ENCODE results near the gene NFKBIB. TPM values are rescaled to one million over a fixed set of nuclear protein-coding genes. Genes with fewer than 3 reads are reported as not detected.

NFKBIB gene
- total RNA-seq, 4 donors from 2014 or later = 5.2 to 37.4 (median 19.4) TPM

GRCh38 chr19:38907670-38908069 lies 7.9 kb downstream of the NFKBIB start:
- intact Hi-C loops (cut with DNase I; ENCODE audit: low total_unique reads) = no loop called here
- H3K4me3 ChIP-seq = no peak overlapping the region
- H3K9me3 ChIP-seq = no peaks in the 10 kb centered on the region
- H3K27ac ChIP-seq = no peak overlapping the region
- no peaks in the 10 kb centered on the region for H3K4me1 ChIP-seq
- DNase-seq = no peak
- no peak for TF ChIP-seq CTCF (IDR thresholded peaks at IDR 0.05)
- H3K27me3 ChIP-seq = peaks cover 0 to 11% of the 10 kb centered on the region in 2 donors
- H3K36me3 ChIP-seq = no peaks in the 10 kb centered on the region

GRCh38 chr19:38908911-38909310 lies 9.1 kb downstream of the NFKBIB start:
- H3K9me3 ChIP-seq = no peaks in the 10 kb centered on the region

GRCh38 chr19:38910488-38910887 lies 10.7 kb downstream of the NFKBIB start:
- peaks cover 0 to 11% of the 10 kb centered on the region in 2 donors for H3K27me3 ChIP-seq
- no peak overlapping the region for H3K27ac ChIP-seq
- H3K9me3 ChIP-seq = no peaks in the 10 kb centered on the region
- DNase-seq = no peak
- H3K36me3 ChIP-seq = no peaks in the 10 kb centered on the region
- TF ChIP-seq POLR2A (IDR thresholded peaks at IDR 0.05) (no peak), CTCF (IDR thresholded peaks at IDR 0.05) (no peak)
- H3K4me1 ChIP-seq = no peaks in the 10 kb centered on the region
- intact Hi-C loops (cut with DNase I; ENCODE audit: low total_unique reads) = no loop called here
- no peak overlapping the region for H3K4me3 ChIP-seq

More at GRCh38 chr19:38908911-38909310, 9.1 kb downstream of the NFKBIB start:
- no peaks in the 10 kb centered on the region for H3K36me3 ChIP-seq
- DNase-seq = no peak
- no peak overlapping the region for H3K4me3 ChIP-seq
- H3K4me1 ChIP-seq = no peaks in the 10 kb centered on the region
- TF ChIP-seq POLR2A (IDR thresholded peaks at IDR 0.05) (no peak), CTCF (IDR thresholded peaks at IDR 0.05) (no peak)
- intact Hi-C loops (cut with DNase I; ENCODE audit: low total_unique reads) = no loop called here
- H3K27ac ChIP-seq = no peak overlapping the region
- peaks cover 0 to 11% of the 10 kb centered on the region in 2 donors for H3K27me3 ChIP-seq

- H3K4me1 ChIP-seq = no peaks in the 10 kb centered on the region
- H3K36me3 ChIP-seq = no peaks in the 10 kb centered on the region
- H3K4me3 ChIP-seq = no peak overlapping the region
- H3K27me3 ChIP-seq = peaks cover 0 to 11% of the 10 kb centered on the region in 2 donors
- H3K27ac ChIP-seq = no peak overlapping the region
- H3K9me3 ChIP-seq = no peaks in the 10 kb centered on the region
- intact Hi-C loops (cut with DNase I; ENCODE audit: low total_unique reads) = no loop called here
- DNase-seq = no peak
- TF ChIP-seq POLR2A (IDR thresholded peaks at IDR 0.05) (no peak), CTCF (IDR thresholded peaks at IDR 0.05) (no peak)
Observed at GRCh38 chr19:38911388-38912001, 11.7 kb downstream of the NFKBIB start.

GRCh38 chr19:38912600-38913514 lies 13.1 kb downstream of the NFKBIB start:
- intact Hi-C loops (cut with DNase I; ENCODE audit: low total_unique reads) = no loop called here
- TF ChIP-seq CTCF (IDR thresholded peaks at IDR 0.05) (no peak), POLR2A (IDR thresholded peaks at IDR 0.05) (no peak)
- H3K4me3 ChIP-seq = no peak overlapping the region
- H3K36me3 ChIP-seq = no peaks in the 10 kb centered on the region
- no peak overlapping the region for H3K27ac ChIP-seq
- DNase-seq = no peak
- no peaks in the 10 kb centered on the region for H3K4me1 ChIP-seq
- H3K27me3 ChIP-seq = peaks cover 0 to 11% of the 10 kb centered on the region in 2 donors
- H3K9me3 ChIP-seq = no peaks in the 10 kb centered on the region

Data from uterus (tissue), 4 donors.